BJ (cell line): Measurements from ENCODE around the gene PLEKHM2. TPM values are rescaled to one million over a fixed set of nuclear protein-coding genes. Genes with fewer than 3 reads are reported as not detected.

ENCODE experiments used
- CTCF ChIA-PET: fragments of 350-600 bp; formaldehyde crosslinking; extraction: SDS; loops from one replicate; lab custom pipeline; 2021; ENCODE audit warnings: antibody characterized with exemption, inconsistent platforms; lab: Yijun Ruan, JAX
- POLR2A ChIA-PET: fragments of 300-600 bp; sonication (Branson Sonifier 250); formaldehyde crosslinking; extraction: SDS; loops from one replicate; lab custom pipeline; 2021; ENCODE audit warnings: antibody characterized with exemption; lab: Charles Lee
- DNase-seq: peaks from one replicate; pipeline ENCODE4 v3.0.0-alpha.2; 2011; ENCODE audit warnings: low read depth
- H3K27me3 ChIP-seq: 2 replicates; pipeline ENCODE4 v1.6.0; 2011; ENCODE audit warnings: low read length; ENCODE audit not compliant: control insufficient read depth, insufficient read depth
- H3K36me3 ChIP-seq: 2 replicates; pipeline ENCODE4 v1.5.1; 2011; ENCODE audit warnings: low read length; ENCODE audit not compliant: control insufficient read depth, insufficient read depth
- H3K4me3 ChIP-seq: 2 replicates; pipeline ENCODE4 v1.5.1; 2011; ENCODE audit warnings: low read depth, mild to moderate bottlenecking, control low read depth, low read length
- CTCF ChIP-seq: IDR thresholded peaks from 2 replicates; pipeline ENCODE4 v1.5.1; 2011; ENCODE audit warnings: low read depth, mild to moderate bottlenecking, control low read depth, inconsistent platforms, low read length, moderate library complexity; ENCODE audit not compliant: insufficient read depth
- polyA plus RNA-seq: library from polyadenylated mRNA; depleted of rRNA; stranded (reverse); fragments of >200 nt; gene quantifications from 2 replicates; pipeline ENCODE4 v1.2.3, GENCODE V29; 2011

PLEKHM2 gene
- polyA plus RNA-seq, 1 experiment = 58.3 TPM

- ChIA-PET POLR2A (interaction anchor here (0.6 kb wide), 1 partner anchor 155 kb away, joined by 4 read pairs; no protein-coding TSS in a partner anchor), CTCF (interaction anchor here (0.9 kb wide), 1 partner anchor 63 kb away, joined by 3 read pairs; no protein-coding TSS in a partner anchor)
- TF ChIP-seq CTCF = peak; percentile 27; the same call in 1 of the 2 replicates
- H3K27me3 ChIP-seq = no peaks in the 10 kb centered on the region
- no peak for DNase-seq
- peaks cover 3% of the 10 kb centered on the region for H3K36me3 ChIP-seq
- peak overlapping the region; percentile 81 for H3K4me3 ChIP-seq
Measured at GRCh38 chr1:15684468-15685291, 560 bp downstream of the PLEKHM2 start.

- TF ChIP-seq CTCF = no peak
- ChIA-PET POLR2A (no interaction called here), CTCF (no interaction called here)
- Histone ChIP-seq H3K36me3 (peaks cover 4% of the 10 kb centered on the region), H3K4me3 (peak overlapping the region; percentile 81), H3K27me3 (no peaks in the 10 kb centered on the region)
- no peak for DNase-seq
Measured at GRCh38 chr1:15685820-15686219, 1.7 kb downstream of the PLEKHM2 start.

- peaks cover 4% of the 10 kb centered on the region for H3K36me3 ChIP-seq
- no peak for DNase-seq
- ChIA-PET CTCF (no interaction called here), POLR2A (no interaction called here)
- no peak for TF ChIP-seq CTCF
- H3K4me3 ChIP-seq = no peak overlapping the region
- no peaks in the 10 kb centered on the region for H3K27me3 ChIP-seq
Measured at GRCh38 chr1:15687446-15687845, 3.3 kb downstream of the PLEKHM2 start.

- no peak overlapping the region for H3K4me3 ChIP-seq
- ChIA-PET CTCF (interaction anchor here (0.9 kb wide), 1 partner anchor 51 kb away, joined by 6 read pairs; no protein-coding TSS in a partner anchor), POLR2A (no interaction called here)
- no peaks in the 10 kb centered on the region for H3K27me3 ChIP-seq
- TF ChIP-seq CTCF = no peak
- peaks cover 4% of the 10 kb centered on the region for H3K36me3 ChIP-seq
- DNase-seq = no peak
Measured at GRCh38 chr1:15690317-15690716, 6.2 kb downstream of the PLEKHM2 start.

- Histone ChIP-seq H3K27me3 (no peaks in the 10 kb centered on the region), H3K36me3 (peaks cover 4% of the 10 kb centered on the region), H3K4me3 (no peak overlapping the region)
- no peak for TF ChIP-seq CTCF
- CTCF ChIA-PET = interaction anchor here (0.9 kb wide), 1 partner anchor 11 kb away, joined by 3 read pairs; no protein-coding TSS in a partner anchor
- no peak for DNase-seq
- POLR2A ChIA-PET = no interaction called here
Measured at GRCh38 chr1:15691434-15692032, 7.4 kb downstream of the PLEKHM2 start.
